ENCODE data around the gene RPRML. TPM values are rescaled to one million over a fixed set of nuclear protein-coding genes. Genes with fewer than 3 reads are reported as not detected.

RPRML gene
- total RNA-seq, 1 experiment from 2014 or later: 1.3 TPM

GRCh38 chr17:46968224-46968834, 10.7 kb downstream of the RPRML start:
- H2BK12ac ChIP-seq (ENCODE audit: insufficient read length, low read depth, low read length): no peak overlapping the region
- H3K14ac ChIP-seq (ENCODE audit: insufficient read depth, low read length): no peak overlapping the region
- Mint-ChIP-seq H3K4me3 (no peak overlapping the region), H3K36me3 (ENCODE audit: insufficient read depth in 1 of 3, low read depth in 3 of 3) (no peaks in the 10 kb centered on the region), H3K27me3 (ENCODE audit: low read depth) (peaks cover 42% of the 10 kb centered on the region), H3K4me1 (no peaks in the 10 kb centered on the region), H3K9me3 (no peaks in the 10 kb centered on the region), H3K27ac (no peak overlapping the region)
- H3K79me1 ChIP-seq (ENCODE audit: insufficient read depth, low read depth, low read length, poor library complexity, severe bottlenecking): no peaks in the 10 kb centered on the region
- no peak overlapping the region for H3T11ph ChIP-seq (ENCODE audit: low read length)
- no peaks in the 10 kb centered on the region for H3K79me2 ChIP-seq (ENCODE audit: insufficient read depth, low read length)
- H3K23me2 ChIP-seq (ENCODE audit: insufficient read length, low read depth, low read length, poor library complexity, severe bottlenecking): no peaks in the 10 kb centered on the region
- H3K27me3 ChIP-seq (ENCODE audit: insufficient read depth, low read length): no peaks in the 10 kb centered on the region
- no peak overlapping the region for H3K9ac ChIP-seq (ENCODE audit: extremely low read depth, insufficient read length, low read length)
- H3K4ac ChIP-seq (ENCODE audit: low read depth, low read length): no peak overlapping the region
- H4K5ac ChIP-seq (ENCODE audit: insufficient read length, low read depth, low read length): no peak overlapping the region
- no peak overlapping the region for H3K27ac ChIP-seq (ENCODE audit: insufficient read length, low read depth, low read length)
- H4K20me1 ChIP-seq (ENCODE audit: control insufficient read depth, insufficient read depth, insufficient read length): no peaks in the 10 kb centered on the region
- no CpG with 5 or more reads among the region's 6 CpGs for WGBS (ENCODE audit: extremely low coverage, insufficient read length, low lambda C conversion rate)
- no peak overlapping the region for H2AK5ac ChIP-seq (ENCODE audit: insufficient read length, low read length)
- H2BK120ac ChIP-seq (ENCODE audit: low read depth, low read length, poor library complexity, severe bottlenecking): no peak overlapping the region
- H3K56ac ChIP-seq (ENCODE audit: insufficient read length, low read depth, low read length): no peak overlapping the region
- no peak overlapping the region for H2BK15ac ChIP-seq (ENCODE audit: low read depth, low read length)
- H3K23ac ChIP-seq (ENCODE audit: insufficient read length, low read depth, low read length): no peak overlapping the region
- no peak overlapping the region for H4K91ac ChIP-seq (ENCODE audit: insufficient read length, low read depth, low read length)
- H2BK5ac ChIP-seq (ENCODE audit: insufficient read length, low read length): no peak overlapping the region
- DNase-seq: no peak
- H3K18ac ChIP-seq (ENCODE audit: insufficient read length, low read depth, low read length): no peak overlapping the region
- H4K8ac ChIP-seq (replicated peaks; ENCODE audit: insufficient read length, low read depth, low read length): no peak overlapping the region
- no peak overlapping the region for H2BK20ac ChIP-seq (ENCODE audit: low read depth, low read length, poor library complexity, severe bottlenecking)
- no peaks in the 10 kb centered on the region for H3K4me1 ChIP-seq (ENCODE audit: insufficient read depth, low read length)
- no peak overlapping the region for H2AFZ ChIP-seq (ENCODE audit: low read length)
- no peak overlapping the region for H3K4me2 ChIP-seq (ENCODE audit: insufficient read depth, insufficient read length, low read length)
- TF ChIP-seq, protein P1, sequence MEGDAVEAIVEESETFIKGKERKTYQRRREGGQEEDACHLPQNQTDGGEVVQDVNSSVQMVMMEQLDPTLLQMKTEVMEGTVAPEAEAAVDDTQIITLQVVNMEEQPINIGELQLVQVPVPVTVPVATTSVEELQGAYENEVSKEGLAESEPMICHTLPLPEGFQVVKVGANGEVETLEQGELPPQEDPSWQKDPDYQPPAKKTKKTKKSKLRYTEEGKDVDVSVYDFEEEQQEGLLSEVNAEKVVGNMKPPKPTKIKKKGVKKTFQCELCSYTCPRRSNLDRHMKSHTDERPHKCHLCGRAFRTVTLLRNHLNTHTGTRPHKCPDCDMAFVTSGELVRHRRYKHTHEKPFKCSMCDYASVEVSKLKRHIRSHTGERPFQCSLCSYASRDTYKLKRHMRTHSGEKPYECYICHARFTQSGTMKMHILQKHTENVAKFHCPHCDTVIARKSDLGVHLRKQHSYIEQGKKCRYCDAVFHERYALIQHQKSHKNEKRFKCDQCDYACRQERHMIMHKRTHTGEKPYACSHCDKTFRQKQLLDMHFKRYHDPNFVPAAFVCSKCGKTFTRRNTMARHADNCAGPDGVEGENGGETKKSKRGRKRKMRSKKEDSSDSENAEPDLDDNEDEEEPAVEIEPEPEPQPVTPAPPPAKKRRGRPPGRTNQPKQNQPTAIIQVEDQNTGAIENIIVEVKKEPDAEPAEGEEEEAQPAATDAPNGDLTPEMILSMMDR (conservative IDR thresholded peaks at IDR 0.05): no peak
- H3K9me3 ChIP-seq (ENCODE audit: control insufficient read depth, low read depth, low read length): no peaks in the 10 kb centered on the region

Data from H9 (cell line).